Hepatocyte (in vitro differentiated cells): ENCODE results near the gene CEP68. TPM values are rescaled to one million over a fixed set of nuclear protein-coding genes. Genes with fewer than 3 reads are reported as not detected.

ENCODE experiments used
- DNase-seq: peaks from one replicate; pipeline ENCODE4 v3.0.0-alpha.2; 2016; ENCODE audit warnings: low spot score
- H2AFZ ChIP-seq: fragments of 200-600 bp; sonication (generic); 2 replicates; pipeline ENCODE4 v1.6.0; 2016; ENCODE audit warnings: antibody characterized with exemption, mild to moderate bottlenecking
- H3K27ac ChIP-seq: fragments of 200-600 bp; sonication (generic); 2 replicates; pipeline ENCODE4 v1.5.1; 2016; ENCODE audit warnings: mild to moderate bottlenecking
- H3K27me3 ChIP-seq: fragments of 200-600 bp; sonication (generic); 2 replicates; pipeline ENCODE4 v1.6.1; 2016
- H3K36me3 ChIP-seq: fragments of 200-600 bp; sonication (generic); replicated peaks from 2 replicates; pipeline ENCODE4 v1.5.1; 2016; ENCODE audit warnings: low read depth; ENCODE audit not compliant: insufficient read depth
- H3K4me1 ChIP-seq: fragments of 200-600 bp; sonication (generic); 2 replicates; pipeline ENCODE4 v1.5.1; 2016; ENCODE audit warnings: mild to moderate bottlenecking, moderate library complexity; ENCODE audit not compliant: insufficient read depth
- H3K4me2 ChIP-seq: fragments of 200-600 bp; sonication (generic); 2 replicates; pipeline ENCODE4 v1.6.0; 2016
- H3K4me3 ChIP-seq: fragments of 200-600 bp; sonication (generic); 2 replicates; pipeline ENCODE4 v1.5.1; 2016; ENCODE audit warnings: mild to moderate bottlenecking
- H3K79me2 ChIP-seq: fragments of 200-600 bp; sonication (generic); 2 replicates; pipeline ENCODE4 v1.6.0; 2017; ENCODE audit warnings: mild to moderate bottlenecking
- H3K9me2 ChIP-seq: fragments of 200-600 bp; sonication (generic); replicated peaks from 2 replicates; pipeline ENCODE4 v1.6.0; 2017; ENCODE audit warnings: mild to moderate bottlenecking; ENCODE audit not compliant: insufficient read depth
- H3K9me3 ChIP-seq: fragments of 200-600 bp; sonication (generic); 2 replicates; pipeline ENCODE4 v1.5.1; 2016; ENCODE audit warnings: low read depth, mild to moderate bottlenecking
- H4K20me1 ChIP-seq: fragments of 200-600 bp; sonication (generic); 2 replicates; pipeline ENCODE4 v1.6.0; 2016; ENCODE audit warnings: mild to moderate bottlenecking; ENCODE audit not compliant: insufficient read depth, poor library complexity, severe bottlenecking
- EZH2 ChIP-seq: fragments of 200-600 bp; sonication (generic); IDR thresholded peaks from 2 replicates; pipeline ENCODE4 v1.6.1; 2016; ENCODE audit warnings: antibody characterized with exemption, mild to moderate bottlenecking, borderline replicate concordance
- EZH2phosphoT487 ChIP-seq: fragments of 200-600 bp; sonication (generic); IDR thresholded peaks from one replicate; pipeline ENCODE4 v1.6.1; 2018; ENCODE audit warnings: antibody characterized with exemption, mild to moderate bottlenecking, low read depth, moderate library complexity; ENCODE audit not compliant: unreplicated experiment, severe bottlenecking
- WGBS: methylation state at CpG from one replicate; pipeline ENCODE4 v1.1.6; 2016; ENCODE audit warnings: low lambda C conversion rate; ENCODE audit errors: missing lambda C conversion rate; 5-methylcytosine and 5-hydroxymethylcytosine counted together
- polyA plus RNA-seq: library from polyadenylated mRNA; unstranded; fragments of >200 nt; fragmentation: Nextera tagmentation; extraction: Ambion mirVana; gene quantifications from 2 replicates; pipeline ENCODE4 v1.2.1, GENCODE V29; 2016
- total RNA-seq: library from RNA; depleted of rRNA; stranded (reverse); fragments of >200 nt; gene quantifications from 2 replicates; pipeline ENCODE4 v1.2.3, GENCODE V29; 2014
- TF ChIP-seq, protein P1 (sequence below): fragments of 200-600 bp; sonication (generic); IDR thresholded peaks from 2 replicates; pipeline ENCODE4 v1.5.1; 2016; ENCODE audit warnings: antibody characterized with exemption, mild to moderate bottlenecking; ENCODE audit not compliant: poor library complexity

The CEP68 gene
- total and polyA plus RNA-seq, 2 experiments from 2014 or later = 8.2 to 9.4 TPM

DNA sequence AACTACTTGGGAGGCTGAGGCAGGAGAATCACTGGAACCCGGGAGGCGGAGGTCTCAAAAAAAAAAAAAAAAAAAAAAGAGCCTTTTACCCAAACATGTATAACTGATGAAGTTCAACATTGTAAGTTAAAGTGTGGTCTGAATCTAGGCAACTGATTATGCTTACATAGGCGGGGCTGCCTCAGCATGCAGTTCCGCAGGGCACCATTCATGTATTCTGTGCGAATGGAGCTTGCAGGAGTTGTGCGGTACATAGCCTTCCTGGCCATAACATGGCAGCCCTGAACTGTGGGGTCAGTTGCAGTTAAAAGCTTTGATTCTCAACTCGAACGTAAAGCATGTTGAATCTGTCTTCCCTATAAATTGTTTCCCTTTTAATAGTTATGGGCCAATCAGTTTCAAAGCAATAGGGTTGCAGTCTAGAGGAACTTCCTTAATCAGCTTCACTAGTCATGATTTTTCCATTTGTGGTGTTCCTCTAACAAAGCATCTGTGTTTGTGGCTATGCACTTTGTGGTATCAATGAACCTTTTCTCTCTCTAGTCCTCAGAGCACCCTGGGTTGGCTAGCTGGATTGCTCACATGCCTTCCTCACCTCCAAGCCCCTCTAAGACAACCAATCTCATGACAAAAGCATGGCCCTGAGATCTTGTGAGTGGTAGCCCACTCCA is 30.6 kb upstream of the CEP68 start:
- TF ChIP-seq EZH2phosphoT487 = no peak
- TF ChIP-seq, protein P1, sequence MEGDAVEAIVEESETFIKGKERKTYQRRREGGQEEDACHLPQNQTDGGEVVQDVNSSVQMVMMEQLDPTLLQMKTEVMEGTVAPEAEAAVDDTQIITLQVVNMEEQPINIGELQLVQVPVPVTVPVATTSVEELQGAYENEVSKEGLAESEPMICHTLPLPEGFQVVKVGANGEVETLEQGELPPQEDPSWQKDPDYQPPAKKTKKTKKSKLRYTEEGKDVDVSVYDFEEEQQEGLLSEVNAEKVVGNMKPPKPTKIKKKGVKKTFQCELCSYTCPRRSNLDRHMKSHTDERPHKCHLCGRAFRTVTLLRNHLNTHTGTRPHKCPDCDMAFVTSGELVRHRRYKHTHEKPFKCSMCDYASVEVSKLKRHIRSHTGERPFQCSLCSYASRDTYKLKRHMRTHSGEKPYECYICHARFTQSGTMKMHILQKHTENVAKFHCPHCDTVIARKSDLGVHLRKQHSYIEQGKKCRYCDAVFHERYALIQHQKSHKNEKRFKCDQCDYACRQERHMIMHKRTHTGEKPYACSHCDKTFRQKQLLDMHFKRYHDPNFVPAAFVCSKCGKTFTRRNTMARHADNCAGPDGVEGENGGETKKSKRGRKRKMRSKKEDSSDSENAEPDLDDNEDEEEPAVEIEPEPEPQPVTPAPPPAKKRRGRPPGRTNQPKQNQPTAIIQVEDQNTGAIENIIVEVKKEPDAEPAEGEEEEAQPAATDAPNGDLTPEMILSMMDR = no peak
- no peak for TF ChIP-seq EZH2
- Histone ChIP-seq H3K79me2 (no peaks in the 10 kb centered on the region), H3K27ac (peak overlapping the region; percentile 74), H3K4me2 (peak overlapping the region; percentile 27), H3K4me3 (no peak overlapping the region), H3K4me1 (peaks cover 10% of the 10 kb centered on the region), H3K9me2 (no peaks in the 10 kb centered on the region), H3K9me3 (no peaks in the 10 kb centered on the region), H4K20me1 (no peaks in the 10 kb centered on the region), H3K36me3 (no peaks in the 10 kb centered on the region), H2AFZ (peak overlapping the region; percentile 8), H3K27me3 (no peaks in the 10 kb centered on the region)
- no peak for DNase-seq
- 95% methylated on average over 8 of the region's 8 CpGs for whole genome bisulfite sequencing

DNA sequence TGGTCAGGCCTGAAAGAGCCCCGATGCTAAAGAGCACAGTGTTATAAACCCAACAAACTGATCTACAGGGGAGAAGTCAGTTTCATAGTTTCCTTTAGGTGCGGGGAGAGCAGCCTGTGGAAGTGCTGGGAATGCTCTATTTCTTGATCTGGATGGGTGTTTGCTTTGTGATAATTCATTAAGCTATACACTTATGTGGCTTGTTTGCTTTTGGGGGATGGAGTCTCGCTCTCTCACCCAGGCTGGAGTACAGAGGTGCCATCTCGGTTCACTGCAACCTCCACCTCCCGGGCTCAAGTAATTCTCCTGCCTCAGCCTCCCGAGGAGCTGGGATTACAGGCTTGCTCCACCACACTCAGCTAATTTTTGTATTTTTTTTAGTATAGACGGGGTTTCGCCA is 30.1 kb upstream of the CEP68 start:
- peak overlapping the region; percentile 74 for H3K27ac ChIP-seq
- DNase-seq = no peak
- TF ChIP-seq, protein P1 = no peak
- no peak for TF ChIP-seq EZH2
- TF ChIP-seq EZH2phosphoT487 = no peak

DNA sequence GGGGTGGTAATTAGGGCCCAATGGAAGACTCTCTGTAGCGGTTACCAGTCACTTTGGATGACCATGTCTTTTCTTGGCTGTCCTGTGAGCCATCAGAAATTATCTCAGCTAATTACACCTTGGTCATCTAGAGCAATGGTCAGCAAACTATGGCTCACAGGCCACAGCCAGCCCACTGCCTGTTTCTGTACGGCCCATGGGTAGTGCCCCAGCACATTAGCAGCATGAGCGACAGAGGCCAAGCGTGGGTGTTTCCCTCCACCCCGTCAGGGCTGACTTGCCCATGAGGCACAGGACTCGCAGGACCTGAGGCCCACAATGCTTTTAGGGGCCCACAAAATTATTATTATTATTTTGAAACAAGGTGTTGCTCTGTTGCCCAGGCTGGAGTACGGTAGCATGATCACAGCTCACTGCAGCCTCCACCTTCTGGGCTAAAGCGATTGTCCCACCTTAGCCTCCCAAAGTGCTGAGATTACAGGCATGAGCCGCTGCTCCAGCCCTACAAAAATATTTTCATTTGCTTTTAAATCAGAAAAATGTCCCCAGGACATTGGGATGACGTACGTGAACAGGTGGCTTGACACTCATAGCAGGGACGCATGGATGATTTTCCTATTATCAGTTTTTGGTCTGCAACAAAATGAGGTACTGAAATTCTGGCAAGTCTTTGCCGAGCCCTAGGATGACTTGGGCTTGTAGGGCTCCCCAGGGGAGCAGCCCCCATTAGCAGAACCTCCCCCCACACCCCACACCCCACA is 29.3 kb upstream of the CEP68 start:
- Histone ChIP-seq H3K79me2 (no peaks in the 10 kb centered on the region), H3K27ac (no peak overlapping the region), H3K9me2 (no peaks in the 10 kb centered on the region), H3K4me2 (no peak overlapping the region), H3K36me3 (no peaks in the 10 kb centered on the region), H2AFZ (no peak overlapping the region), H3K4me3 (no peak overlapping the region), H4K20me1 (no peaks in the 10 kb centered on the region), H3K27me3 (no peaks in the 10 kb centered on the region), H3K9me3 (no peaks in the 10 kb centered on the region), H3K4me1 (peaks cover 13% of the 10 kb centered on the region)
- 91% methylated on average over 13 of the region's 13 CpGs for WGBS
- TF ChIP-seq EZH2 (no peak), EZH2phosphoT487 (no peak)
- TF ChIP-seq, protein P1 = no peak
- DNase-seq = no peak

More for the DNA sequence above, 30.1 kb upstream of the CEP68 start:
- Histone ChIP-seq H3K4me1 (peaks cover 10% of the 10 kb centered on the region), H4K20me1 (no peaks in the 10 kb centered on the region), H3K4me3 (no peak overlapping the region), H3K9me2 (no peaks in the 10 kb centered on the region), H3K27me3 (no peaks in the 10 kb centered on the region), H3K9me3 (no peaks in the 10 kb centered on the region), H3K4me2 (peak overlapping the region; percentile 27), H3K36me3 (no peaks in the 10 kb centered on the region), H2AFZ (peak overlapping the region; percentile 8), H3K79me2 (no peaks in the 10 kb centered on the region)
- 84% methylated on average over 8 of the region's 8 CpGs for WGBS
